HG03135 (cell line): ENCODE results near the gene TUT4.

ENCODE experiments used
- ATAC-seq: cut with Tn5 transposase; IDR thresholded peaks from one replicate; pipeline ENCODE4 v1.9.1; 2021; ENCODE audit warnings: mild to moderate bottlenecking, moderate library complexity; ENCODE audit not compliant: unreplicated experiment

The TUT4 gene

GRCh38 chr1:52476943-52477342, 75.9 kb downstream of the TUT4 start:
- no peak for ATAC-seq

DNA sequence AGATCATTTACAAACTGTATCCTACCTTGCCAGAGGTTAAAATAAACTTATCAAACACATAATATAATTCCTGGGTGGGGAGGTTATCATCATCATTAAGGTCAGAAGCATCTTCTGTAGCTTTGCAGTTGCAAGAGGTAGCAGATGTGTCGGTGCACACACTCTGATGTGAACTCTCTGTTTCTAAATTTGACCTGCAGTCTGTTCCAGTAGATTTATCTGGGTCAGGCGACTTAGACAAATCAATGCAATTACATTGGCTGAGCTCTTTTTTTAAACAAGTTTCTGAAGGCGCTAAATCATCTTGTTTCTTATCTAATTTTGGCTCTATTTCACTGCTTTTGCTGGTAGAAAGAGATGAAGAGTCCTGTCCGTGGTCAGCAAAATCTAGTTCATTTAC, 78.1 kb downstream of the TUT4 start:
- ATAC-seq = no peak

DNA sequence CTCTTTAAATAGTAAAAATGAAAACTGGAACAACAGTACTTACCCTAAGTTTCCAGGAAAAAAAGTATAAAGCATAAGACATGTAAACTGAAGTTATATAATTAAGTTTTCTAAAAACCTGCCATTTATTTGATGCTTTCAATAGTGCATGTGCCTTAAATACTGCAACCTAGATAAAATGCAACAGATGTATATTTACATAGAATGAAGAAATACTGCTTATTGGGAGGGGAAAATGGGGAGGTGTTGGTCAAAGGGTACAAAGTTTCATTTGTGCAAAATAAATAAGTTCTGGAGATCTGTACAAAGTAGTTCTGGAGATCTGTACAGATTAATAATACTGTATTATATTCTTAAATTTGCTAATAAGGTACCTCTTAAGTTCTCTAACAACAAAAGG, 79.9 kb downstream of the TUT4 start:
- ATAC-seq = no peak

DNA sequence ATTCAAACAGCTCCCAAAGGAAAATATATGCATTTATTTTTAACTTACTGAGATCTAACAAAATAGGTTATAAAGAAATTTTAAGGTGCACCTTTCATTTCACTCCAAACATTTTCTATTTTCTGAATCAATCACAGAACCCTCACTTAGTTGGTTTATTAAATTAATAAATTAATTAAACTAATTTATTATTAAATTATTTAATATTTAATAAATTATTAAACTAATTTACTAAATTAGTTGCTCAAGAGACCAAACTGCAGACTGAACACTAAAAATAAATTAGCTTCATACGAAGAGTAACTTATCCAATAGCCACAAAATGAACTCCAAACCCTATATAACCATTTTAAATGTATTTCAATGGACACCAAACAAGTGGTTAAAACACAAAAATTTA, 80.5 kb downstream of the TUT4 start:
- no peak for ATAC-seq

GRCh38 chr1:52469108-52469507, 83.8 kb downstream of the TUT4 start:
- no peak for ATAC-seq

DNA sequence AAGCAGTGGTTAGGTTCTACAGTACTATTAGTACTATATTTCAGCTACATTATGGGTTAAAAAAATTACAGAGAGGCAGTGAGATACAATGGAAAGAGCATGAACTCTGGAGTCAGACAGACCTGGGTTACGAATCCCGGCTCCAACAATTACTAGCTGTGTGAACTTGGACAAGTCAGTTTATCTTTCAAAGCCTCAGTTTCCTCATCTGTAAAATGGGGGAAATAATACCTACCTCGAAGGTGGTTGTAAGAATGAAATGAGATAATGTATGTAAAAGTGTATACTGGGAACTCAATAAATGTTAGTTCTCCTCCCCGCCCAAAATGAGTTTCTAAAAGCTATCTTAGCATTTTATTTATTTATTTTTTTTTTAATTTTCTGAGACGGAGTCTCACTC, 89.0 kb downstream of the TUT4 start:
- ATAC-seq = no peak

DNA sequence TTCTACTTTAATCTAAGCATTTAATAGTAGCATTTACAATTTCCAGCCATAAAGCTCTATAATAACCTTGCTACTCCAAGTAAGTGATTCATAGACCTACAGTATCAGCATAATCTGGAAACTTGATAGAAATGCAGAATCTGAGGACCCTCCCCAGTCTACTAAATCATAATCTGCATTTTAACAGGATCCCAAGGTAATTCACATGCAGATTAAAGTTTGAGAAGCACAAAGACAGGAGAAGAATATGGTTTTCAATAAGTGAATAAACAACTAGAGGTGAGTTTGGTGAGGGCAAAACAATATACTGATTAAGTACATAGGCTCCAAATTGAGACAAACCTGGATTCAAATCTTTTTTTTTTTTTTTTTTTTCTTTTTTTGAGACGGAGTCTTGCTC, 91.1 kb downstream of the TUT4 start:
- no peak for ATAC-seq

GRCh38 chr1:52460694-52461093, 92.2 kb downstream of the TUT4 start:
- no peak for ATAC-seq

- ATAC-seq = no peak
These were observed 97.2 kb downstream of the TUT4 start for GRCh38 chr1:52455686-52456085.

DNA sequence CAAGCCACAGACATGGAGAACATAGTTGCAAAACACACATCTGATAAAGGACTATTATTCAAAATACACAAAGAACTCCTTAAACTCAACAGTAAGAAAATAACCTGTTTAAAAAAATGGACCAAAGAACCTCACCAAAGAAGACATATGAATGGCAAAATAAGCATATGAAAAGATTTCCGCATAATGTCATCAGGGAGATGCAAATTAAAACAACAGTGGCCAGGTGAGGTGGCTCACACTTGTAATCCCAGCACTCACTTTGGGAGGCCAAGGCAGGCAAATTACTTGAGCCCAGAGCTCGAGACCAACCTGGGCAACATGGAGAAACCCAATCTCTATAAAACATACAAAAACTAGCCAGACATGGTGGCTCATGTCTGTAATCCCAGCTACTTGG, 98.1 kb downstream of the TUT4 start:
- no peak for ATAC-seq

- ATAC-seq = no peak
These were observed 98.8 kb downstream of the TUT4 start for GRCh38 chr1:52454127-52454526.

DNA sequence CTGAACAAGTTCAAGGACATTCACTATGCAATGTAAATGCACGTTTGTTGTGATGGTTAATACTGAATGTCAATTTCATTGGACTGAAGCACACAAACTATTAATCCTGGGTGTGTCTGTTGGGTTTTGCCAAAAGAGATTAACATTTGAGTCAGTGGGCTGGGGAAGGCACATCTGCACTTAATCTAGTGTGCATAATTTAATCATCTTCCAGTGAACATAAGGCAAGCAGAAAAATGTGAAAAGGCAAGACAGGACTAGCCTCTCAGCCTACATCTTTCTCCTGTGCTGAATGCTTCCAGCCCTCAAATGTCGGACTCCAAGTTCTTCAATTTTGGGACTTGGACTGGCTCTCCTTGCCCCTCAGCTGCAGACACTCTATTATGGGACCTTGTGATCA, 108.4 kb downstream of the TUT4 start:
- ATAC-seq = no peak

- ATAC-seq = no peak
These were observed 112.9 kb downstream of the TUT4 start for GRCh38 chr1:52439976-52440375.

GRCh38 chr1:52436817-52437216, 116.1 kb downstream of the TUT4 start:
- no peak for ATAC-seq

- no peak for ATAC-seq
These were observed 117.2 kb downstream of the TUT4 start for GRCh38 chr1:52435650-52436049.

GRCh38 chr1:52435211-52435610, 117.7 kb downstream of the TUT4 start:
- no peak for ATAC-seq

- no peak for ATAC-seq
These were observed 120.1 kb downstream of the TUT4 start for GRCh38 chr1:52432807-52433206.

- no peak for ATAC-seq
These were observed 125.7 kb downstream of the TUT4 start for GRCh38 chr1:52427152-52427551.

DNA sequence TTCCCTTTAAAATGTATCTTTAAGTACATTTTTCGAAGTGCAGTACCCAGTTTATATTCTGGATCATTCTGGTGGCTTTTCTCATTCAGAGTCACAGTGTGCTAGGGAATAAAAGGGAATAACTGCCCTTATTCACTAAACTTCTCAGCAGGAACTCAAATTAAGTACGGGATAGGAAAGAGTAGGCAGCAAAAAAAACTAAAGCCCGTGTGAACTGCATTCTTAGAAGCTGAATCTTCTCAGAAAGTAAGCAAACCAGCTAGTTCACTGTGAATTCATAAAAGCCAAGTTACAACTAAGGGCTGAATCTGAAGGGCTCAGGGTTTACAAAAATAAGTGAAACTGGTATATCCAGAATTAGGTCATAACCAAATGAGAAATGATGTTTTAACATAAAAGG, 126.5 kb downstream of the TUT4 start:
- ATAC-seq = no peak

- no peak for ATAC-seq
These were observed 128.1 kb downstream of the TUT4 start for GRCh38 chr1:52424813-52425212.

GRCh38 chr1:52424231-52424636, 128.7 kb downstream of the TUT4 start:
- no peak for ATAC-seq

- ATAC-seq = no peak
These were observed 129.1 kb downstream of the TUT4 start for GRCh38 chr1:52423771-52424170.

- ATAC-seq = no peak
These were observed 129.8 kb downstream of the TUT4 start for GRCh38 chr1:52423055-52423454.

DNA sequence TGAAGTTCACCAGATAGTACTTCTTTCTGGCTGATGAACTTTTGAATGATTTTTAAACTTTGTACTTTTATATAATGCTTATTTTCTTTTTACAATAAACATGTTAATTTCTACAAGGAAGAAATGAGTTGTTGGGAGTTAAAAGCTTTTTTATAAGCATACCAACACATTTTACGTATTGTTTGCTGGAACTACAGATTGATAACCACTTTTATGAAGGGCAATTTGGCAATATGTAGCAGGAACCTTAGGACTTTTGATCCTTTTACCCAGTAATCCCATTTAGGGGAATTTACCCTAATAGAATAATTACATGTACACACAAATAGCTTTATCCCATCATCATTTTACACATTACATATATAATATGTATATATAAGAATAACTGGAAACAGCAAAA, 132.2 kb downstream of the TUT4 start:
- no peak for ATAC-seq
